Small intestine (tissue), 16 donors: ENCODE data around the gene EPDR1. TPM values are rescaled to one million over a fixed set of nuclear protein-coding genes. Genes with fewer than 3 reads are reported as not detected.
A peak's percentile ranks its signal among the peaks of the same experiment; 100 is the strongest.

Source experiments
- DNase-seq, 2 donors: peaks; one replicate each; pipeline versions ENCODE4 v3.0.0 to v3.0.0-alpha.2; 2013
- FAIRE-seq: peaks from 2 replicates; lab custom pipeline; 2012; peaks lifted over from hg19 to GRCh38; lab: Jason Lieb, UNC
- H3K27ac ChIP-seq, 3 donors: one replicate each; pipeline ENCODE4 v1.5.1; 2013; ENCODE audit warnings: low read length in 2 of 3, mild to moderate bottlenecking in 2 of 3, control low read depth in 1 of 3, inconsistent platforms in 1 of 3, low read depth in 1 of 3, moderate library complexity in 1 of 3
- H3K27me3 ChIP-seq, 3 donors: one replicate each; pipeline ENCODE4 v1.6.1; 2013; ENCODE audit warnings: low read length in 3 of 3, inconsistent platforms in 1 of 3; ENCODE audit not compliant: control insufficient read depth in 3 of 3, insufficient read depth in 3 of 3
- H3K36me3 ChIP-seq, 3 donors: one replicate each; pipeline ENCODE4 v1.6.1; 2013; ENCODE audit warnings: low read length in 3 of 3, inconsistent platforms in 1 of 3, low read depth in 1 of 3, mild to moderate bottlenecking in 1 of 3, moderate library complexity in 1 of 3; ENCODE audit not compliant: control insufficient read depth in 3 of 3, insufficient read depth in 2 of 3
- H3K4me1 ChIP-seq, 3 donors: one replicate each; pipeline ENCODE4 v1.6.1; 2013; ENCODE audit warnings: low read length in 2 of 3, inconsistent platforms in 1 of 3, low read depth in 1 of 3, mild to moderate bottlenecking in 1 of 3, moderate library complexity in 1 of 3; ENCODE audit not compliant: control insufficient read depth in 3 of 3, insufficient read depth in 2 of 3
- H3K4me3 ChIP-seq, 3 donors: one replicate each; pipeline ENCODE4 v1.5.1; 2013; ENCODE audit warnings: low read length in 3 of 3, control low read depth in 1 of 3, inconsistent platforms in 1 of 3, low read depth in 1 of 3, mild to moderate bottlenecking in 1 of 3, moderate library complexity in 1 of 3
- H3K9me3 ChIP-seq, 2 donors: one replicate each; pipeline ENCODE4 v1.6.1; 2013; ENCODE audit warnings: low read depth in 1 of 2, low read length in 1 of 2; ENCODE audit not compliant: control insufficient read depth in 2 of 2, insufficient read depth in 1 of 2
- WGBS, 3 donors: extraction: QIAGEN DNeasy Blood & Tissue Kit; methylation state at CpG; one replicate each; pipeline ENCODE4 v1.1.7; 2013; 5-methylcytosine and 5-hydroxymethylcytosine counted together
- long read RNA-seq, 10 donors: transcript quantifications; one replicate each; lab custom pipeline, GENCODE V29; 2026
- polyA plus RNA-seq, 4 donors: library from polyadenylated mRNA; stranded (reverse) in 3 of 4; unstranded in 1 of 4; fragments of 200-250 nt in 3 of 4; fragments of 120-200 nt in 1 of 4; gene quantifications; one replicate each; pipeline versions ENCODE4 v1.2.1 to v1.2.3, GENCODE V29; 2013
- donor health status: healthy with polysubstance abuse.
- donor health status: control.
- donor health status: control.
- donor health status: Bipolar disorder and iron deficiency.
- donor health status: healthy.

Gene EPDR1
- polyA plus RNA-seq: 10 to 100 TPM in 2 of 4 donors, 1 to 10 TPM in 2; 6.4 to 20.3 (median 11.1) TPM
- long read RNA-seq, donor 1, transcript EPDR1-201 (3 exons, 2,599 nt): major isoform, 8 of 8 reads
- long read RNA-seq, donor 1, partial matches to known transcripts: 0 of 8 reads
- long read RNA-seq, donor 1, other reads (novel, unspliced or antisense): 0 of 8 reads
- long read RNA-seq, donor 2: 0 reads
- long read RNA-seq, donor 3, partial matches to known transcripts: 9 of 12 reads
- long read RNA-seq, donor 3, other reads (novel, unspliced or antisense): 0 of 12 reads
- long read RNA-seq, donor 4: 0 reads
- long read RNA-seq, donor 5: 0 reads
- long read RNA-seq, donor 6, partial matches to known transcripts: 0 of 1 reads
- long read RNA-seq, donor 6, other reads (novel, unspliced or antisense): 0 of 1 reads
- long read RNA-seq, donor 7, transcript EPDR1-201 (3 exons, 2,599 nt): major isoform, 9 of 10 reads
- long read RNA-seq, donor 7, partial matches to known transcripts: 0 of 10 reads
- long read RNA-seq, donor 7, other reads (novel, unspliced or antisense): 0 of 10 reads
- long read RNA-seq, donor 8, partial matches to known transcripts: 0 of 1 reads
- long read RNA-seq, donor 8, other reads (novel, unspliced or antisense): 0 of 1 reads
- long read RNA-seq, donor 9: 0 reads
- long read RNA-seq, donor 10, partial matches to known transcripts: 0 of 1 reads
- long read RNA-seq, donor 10, other reads (novel, unspliced or antisense): 0 of 1 reads

DNA sequence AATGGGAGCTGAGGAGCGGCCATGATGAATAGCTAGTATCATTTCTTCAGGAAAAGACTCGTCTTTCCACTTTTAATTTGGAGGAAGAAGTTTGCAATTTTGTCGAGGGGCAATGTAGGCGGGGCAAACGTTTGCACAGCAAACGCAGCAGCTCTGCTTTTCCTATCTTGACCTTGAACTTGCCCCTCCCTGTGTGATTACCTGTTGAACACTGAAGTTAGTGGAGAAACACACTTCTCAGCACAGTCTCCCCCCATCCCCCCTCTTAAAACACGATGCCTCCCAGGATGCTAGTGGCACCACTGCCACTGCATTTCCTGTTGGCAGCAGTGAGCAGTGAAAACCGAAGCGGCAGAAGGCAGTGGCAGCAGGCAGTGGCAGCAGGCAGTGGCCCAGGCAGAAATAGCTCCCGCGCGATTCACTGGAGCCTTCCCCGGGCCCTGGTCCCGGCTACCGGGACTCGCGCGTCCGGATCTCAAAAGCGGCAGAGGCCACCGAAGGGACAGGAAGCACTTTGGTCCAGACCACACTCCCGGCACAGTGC, at the start of gene EPDR1:
TSS of gene EPDR1 (plus strand) at position 336 of the 544 bp plus-strand sequence. CDS start 300 bp downstream, outside the sequence.
- H3K27me3 ChIP-seq: peaks cover 0 to 48% (median 4%) of the 10 kb centered on the region in 3 donors
- FAIRE-seq: no peak
- WGBS, 3 donors: 9 to 12% (median 10%) methylated on average over 18 to 22 of the region's 22 CpGs

GRCh38 chr7:37882086-37882485, 38.4 kb upstream of the EPDR1 start:
- Histone ChIP-seq H3K4me1 (no peaks in the 10 kb centered on the region), H3K4me3 (no peak overlapping the region), H3K27ac (no peak overlapping the region), H3K9me3 (no peaks in the 10 kb centered on the region), H3K36me3 (no peaks in the 10 kb centered on the region), H3K27me3 (peaks cover 0 to 3% (median 0%) of the 10 kb centered on the region in 3 donors)
- WGBS, 3 donors: 83 to 88% (median 85%) methylated on average over 6 of the region's 6 CpGs
- no peak for DNase-seq
- no peak for FAIRE-seq

More for the DNA sequence above, at the start of gene EPDR1:
- no peaks in the 10 kb centered on the region for H3K9me3 ChIP-seq
- H3K4me3 ChIP-seq: peak within 1 kb of the TSS; percentile 48 to 88 (median 53)
- peak in 1 of 2 donors; percentile 81 for DNase-seq
- peaks cover 0 to 6% (median 3%) of the 10 kb centered on the region in 3 donors for H3K4me1 ChIP-seq
- peak within 1 kb of the TSS; percentile 33 to 99 (median 88) for H3K27ac ChIP-seq
- H3K36me3 ChIP-seq: no peaks in the 10 kb centered on the region

- H3K9me3 ChIP-seq: no peaks in the 10 kb centered on the region
- H3K4me1 ChIP-seq: no peaks in the 10 kb centered on the region
- H3K27ac ChIP-seq: no peak overlapping the region
- H3K4me3 ChIP-seq: no peak overlapping the region
- FAIRE-seq: no peak
- no peaks in the 10 kb centered on the region for H3K36me3 ChIP-seq
- H3K27me3 ChIP-seq: no peaks in the 10 kb centered on the region
- DNase-seq: no peak
These were observed 27.1 kb upstream of the EPDR1 start for GRCh38 chr7:37893359-37893758.

DNA sequence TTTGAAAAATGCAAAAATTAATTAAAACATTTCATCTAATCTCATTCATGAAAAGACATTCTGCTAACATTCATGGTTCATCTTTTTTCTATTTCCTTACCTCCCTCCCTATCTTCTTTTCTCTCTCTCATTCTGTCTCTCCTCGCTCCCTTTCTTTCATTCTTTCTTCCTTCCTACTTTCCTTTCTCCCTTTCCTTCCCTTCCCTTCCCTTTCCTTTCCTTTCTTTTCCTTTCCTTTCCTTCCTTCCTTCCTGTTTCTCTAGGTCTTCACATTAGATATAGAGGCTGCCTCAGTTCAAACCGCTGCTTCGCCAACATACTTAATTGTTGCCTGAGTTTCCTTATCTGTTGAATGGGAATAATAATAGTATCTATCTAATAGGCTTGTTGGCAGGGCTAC, 25.8 kb upstream of the EPDR1 start:
- no peaks in the 10 kb centered on the region for H3K4me1 ChIP-seq
- no peaks in the 10 kb centered on the region for H3K9me3 ChIP-seq
- DNase-seq (no peak), FAIRE-seq (no peak)
- no peak overlapping the region for H3K4me3 ChIP-seq
- no peaks in the 10 kb centered on the region for H3K27me3 ChIP-seq
- no peaks in the 10 kb centered on the region for H3K36me3 ChIP-seq
- no peak overlapping the region for H3K27ac ChIP-seq
- 52 to 76% (median 65%) methylated on average over 3 of the region's 3 CpGs for WGBS, 3 donors

GRCh38 chr7:37899712-37900247, 20.7 kb upstream of the EPDR1 start:
- Histone ChIP-seq H3K4me1 (no peaks in the 10 kb centered on the region), H3K27ac (no peak overlapping the region), H3K27me3 (no peaks in the 10 kb centered on the region), H3K9me3 (no peaks in the 10 kb centered on the region), H3K36me3 (no peaks in the 10 kb centered on the region), H3K4me3 (no peak overlapping the region)
- peak in 1 of 2 donors; percentile 18 for DNase-seq
- 58 to 64% (median 62%) methylated on average over 3 of the region's 3 CpGs for WGBS, 3 donors
- no peak for FAIRE-seq

DNA sequence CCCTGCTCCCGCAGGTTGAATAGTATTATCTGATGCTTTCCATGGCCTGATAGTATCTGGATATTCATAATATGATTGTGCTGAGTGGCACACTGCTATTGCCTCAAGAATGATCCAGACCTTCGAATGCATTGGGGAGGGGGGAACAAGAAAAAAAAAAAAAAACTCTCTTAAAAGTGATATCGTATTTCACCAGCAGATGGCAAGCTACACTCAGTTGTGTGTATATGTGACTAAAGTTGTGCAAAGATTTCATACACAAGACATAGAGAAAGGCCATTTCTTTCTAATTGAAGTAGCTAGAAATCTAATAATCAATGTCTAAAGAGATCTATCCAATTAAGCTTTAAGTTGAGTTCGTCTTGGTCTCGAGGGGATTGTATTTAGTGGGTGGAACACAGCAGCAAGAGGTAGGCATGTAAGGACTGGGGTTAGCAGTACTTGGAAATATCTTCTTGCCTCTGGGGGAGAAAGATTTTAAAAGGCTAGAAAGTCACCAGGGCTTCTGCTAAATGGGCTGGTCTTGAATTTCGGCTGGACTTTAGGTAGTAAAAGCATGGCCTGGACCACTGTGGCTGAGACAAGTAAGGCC, 19.1 kb upstream of the EPDR1 start:
- 14 to 25% (median 15%) methylated on average over 6 of the region's 6 CpGs for WGBS, 3 donors
- Histone ChIP-seq H3K27ac (no peak overlapping the region), H3K4me1 (no peaks in the 10 kb centered on the region), H3K27me3 (no peaks in the 10 kb centered on the region), H3K9me3 (no peaks in the 10 kb centered on the region), H3K36me3 (no peaks in the 10 kb centered on the region), H3K4me3 (no peak overlapping the region)
- DNase-seq (peak; percentile 28 to 51), FAIRE-seq (no peak)

DNA sequence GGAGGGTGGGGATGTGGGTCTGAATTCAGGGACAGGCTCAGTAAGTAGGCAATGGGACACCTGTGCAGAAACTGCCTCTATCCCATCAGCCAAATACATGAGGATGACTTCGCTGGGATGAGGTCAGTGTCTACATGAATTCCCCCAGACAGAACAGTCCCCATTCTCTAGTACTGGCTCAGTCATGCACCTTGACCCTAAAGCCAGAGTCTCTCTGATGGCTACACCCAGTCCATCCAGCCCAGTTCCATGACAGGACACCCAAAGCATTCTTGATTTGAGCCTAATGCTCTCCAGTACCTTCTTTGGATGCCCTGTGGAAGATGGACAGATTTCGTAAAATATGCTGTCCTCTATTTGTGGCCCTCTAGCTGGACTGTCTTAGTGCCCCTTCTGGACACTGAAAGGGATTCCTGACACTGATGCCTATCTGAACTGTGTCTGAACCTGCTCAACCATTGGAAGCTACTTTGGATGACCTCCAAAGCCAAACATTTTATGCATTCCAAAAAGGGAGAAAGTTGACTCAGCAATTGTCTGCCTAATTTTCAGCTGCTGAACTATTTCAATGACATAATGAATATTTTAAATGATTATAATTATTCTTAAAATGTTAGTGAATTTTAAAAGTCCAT, 18.4 kb upstream of the EPDR1 start:
- H3K36me3 ChIP-seq: no peaks in the 10 kb centered on the region
- H3K9me3 ChIP-seq: no peaks in the 10 kb centered on the region
- FAIRE-seq: no peak
- WGBS, 3 donors: 81 to 93% (median 87%) methylated on average over 2 of the region's 2 CpGs
- no peak for DNase-seq
- H3K4me3 ChIP-seq: no peak overlapping the region
- H3K4me1 ChIP-seq: no peaks in the 10 kb centered on the region
- no peaks in the 10 kb centered on the region for H3K27me3 ChIP-seq
- H3K27ac ChIP-seq: no peak overlapping the region
